Measurements from ENCODE around the gene TEC.

The TEC gene

GRCh38 chr4:48114412-48114811 is 155.2 kb downstream of the TEC start:
- in situ Hi-C loops (cut with HindIII; ENCODE audit: low pct_ligation_motif_present, low pct_unique_long_range_greater_than_20kb, low sequenced_read_pairs), result no loop called here
- no peak for DNase-seq

- no peak for DNase-seq
- in situ Hi-C loops (cut with HindIII; ENCODE audit: low pct_ligation_motif_present, low pct_unique_long_range_greater_than_20kb, low sequenced_read_pairs), result no loop called here
Observed at GRCh38 chr4:48112017-48112667, 157.5 kb downstream of the TEC start.

GRCh38 chr4:48110452-48110978 is 159.1 kb downstream of the TEC start:
- DNase-seq, result no peak
- in situ Hi-C loops (cut with HindIII; ENCODE audit: low pct_ligation_motif_present, low pct_unique_long_range_greater_than_20kb, low sequenced_read_pairs), result no loop called here

GRCh38 chr4:48109413-48110263 is 160.0 kb downstream of the TEC start:
- DNase-seq, result peak; percentile 67
- in situ Hi-C loops (cut with HindIII; ENCODE audit: low pct_ligation_motif_present, low pct_unique_long_range_greater_than_20kb, low sequenced_read_pairs), result no loop called here

GRCh38 chr4:48108309-48109073 is 161.1 kb downstream of the TEC start:
- in situ Hi-C loops (cut with HindIII; ENCODE audit: low pct_ligation_motif_present, low pct_unique_long_range_greater_than_20kb, low sequenced_read_pairs), result no loop called here

GRCh38 chr4:48105230-48105629 is 164.4 kb downstream of the TEC start:
- in situ Hi-C loops (cut with HindIII; ENCODE audit: low pct_ligation_motif_present, low pct_unique_long_range_greater_than_20kb, low sequenced_read_pairs), result no loop called here
- DNase-seq, result no peak

More at GRCh38 chr4:48108309-48109073, 161.1 kb downstream of the TEC start:
- peak; percentile 22 for DNase-seq

GRCh38 chr4:48103483-48104139 is 166.0 kb downstream of the TEC start:
- DNase-seq, result no peak
- in situ Hi-C loops (cut with HindIII; ENCODE audit: low pct_ligation_motif_present, low pct_unique_long_range_greater_than_20kb, low sequenced_read_pairs), result no loop called here

GRCh38 chr4:48102303-48102702 is 167.3 kb downstream of the TEC start:
- in situ Hi-C loops (cut with HindIII; ENCODE audit: low pct_ligation_motif_present, low pct_unique_long_range_greater_than_20kb, low sequenced_read_pairs), result no loop called here
- DNase-seq, result no peak

GRCh38 chr4:48100256-48100655 is 169.4 kb downstream of the TEC start:
- no peak for DNase-seq
- in situ Hi-C loops (cut with HindIII; ENCODE audit: low pct_ligation_motif_present, low pct_unique_long_range_greater_than_20kb, low sequenced_read_pairs), result no loop called here

GRCh38 chr4:48095441-48095840 is 174.2 kb downstream of the TEC start:
- DNase-seq, result no peak
- in situ Hi-C loops (cut with HindIII; ENCODE audit: low pct_ligation_motif_present, low pct_unique_long_range_greater_than_20kb, low sequenced_read_pairs), result no loop called here

GRCh38 chr4:48093991-48094416 is 175.6 kb downstream of the TEC start:
- DNase-seq, result peak; percentile 49
- in situ Hi-C loops (cut with HindIII; ENCODE audit: low pct_ligation_motif_present, low pct_unique_long_range_greater_than_20kb, low sequenced_read_pairs), result no loop called here

GRCh38 chr4:48090621-48091020 is 179.0 kb downstream of the TEC start:
- in situ Hi-C loops (cut with HindIII; ENCODE audit: low pct_ligation_motif_present, low pct_unique_long_range_greater_than_20kb, low sequenced_read_pairs), result no loop called here

GRCh38 chr4:48085821-48086589 is 183.6 kb downstream of the TEC start:
- in situ Hi-C loops (cut with HindIII; ENCODE audit: low pct_ligation_motif_present, low pct_unique_long_range_greater_than_20kb, low sequenced_read_pairs), result no loop called here
- no peak for DNase-seq

More at GRCh38 chr4:48090621-48091020, 179.0 kb downstream of the TEC start:
- no peak for DNase-seq
